ENCODE data around the gene KRT72.

Gene KRT72

GRCh38 chr12:52561880-52562449, 39.3 kb downstream of the KRT72 start:
- H3K4me1 Mint-ChIP-seq (ENCODE audit: low read depth): peaks cover 7% of the 10 kb centered on the region
- no peaks in the 10 kb centered on the region for H3K36me3 Mint-ChIP-seq (ENCODE audit: low read depth)
- H3K27me3 Mint-ChIP-seq: peaks cover 9% of the 10 kb centered on the region
- H3K9me3 Mint-ChIP-seq: no peaks in the 10 kb centered on the region
- no peak overlapping the region for H3K27ac Mint-ChIP-seq
- H3K4me3 Mint-ChIP-seq: no peak overlapping the region

- H3K27ac Mint-ChIP-seq: no peak overlapping the region
- no peaks in the 10 kb centered on the region for H3K36me3 Mint-ChIP-seq (ENCODE audit: low read depth)
- H3K4me3 Mint-ChIP-seq: no peak overlapping the region
- peaks cover 6% of the 10 kb centered on the region for H3K27me3 Mint-ChIP-seq
- H3K4me1 Mint-ChIP-seq (ENCODE audit: low read depth): peaks cover 7% of the 10 kb centered on the region
- H3K9me3 Mint-ChIP-seq: no peaks in the 10 kb centered on the region
These were observed 41.3 kb downstream of the KRT72 start for GRCh38 chr12:52559979-52560378.

GRCh38 chr12:52558781-52559445, 42.4 kb downstream of the KRT72 start:
- H3K27me3 Mint-ChIP-seq: peaks cover 6% of the 10 kb centered on the region
- H3K4me3 Mint-ChIP-seq: no peak overlapping the region
- no peaks in the 10 kb centered on the region for H3K9me3 Mint-ChIP-seq
- H3K4me1 Mint-ChIP-seq (ENCODE audit: low read depth): peaks cover 7% of the 10 kb centered on the region
- H3K27ac Mint-ChIP-seq: no peak overlapping the region
- H3K36me3 Mint-ChIP-seq (ENCODE audit: low read depth): no peaks in the 10 kb centered on the region

- no peaks in the 10 kb centered on the region for H3K36me3 Mint-ChIP-seq (ENCODE audit: low read depth)
- no peaks in the 10 kb centered on the region for H3K9me3 Mint-ChIP-seq
- H3K27me3 Mint-ChIP-seq: peaks cover 6% of the 10 kb centered on the region
- no peak overlapping the region for H3K4me3 Mint-ChIP-seq
- H3K4me1 Mint-ChIP-seq (ENCODE audit: low read depth): peaks cover 7% of the 10 kb centered on the region
- no peak overlapping the region for H3K27ac Mint-ChIP-seq
These were observed 43.8 kb downstream of the KRT72 start for GRCh38 chr12:52557476-52557875.

- H3K9me3 Mint-ChIP-seq: no peaks in the 10 kb centered on the region
- no peaks in the 10 kb centered on the region for H3K36me3 Mint-ChIP-seq (ENCODE audit: low read depth)
- peaks cover 7% of the 10 kb centered on the region for H3K4me1 Mint-ChIP-seq (ENCODE audit: low read depth)
- no peak overlapping the region for H3K4me3 Mint-ChIP-seq
- peaks cover 9% of the 10 kb centered on the region for H3K27me3 Mint-ChIP-seq
- no peak overlapping the region for H3K27ac Mint-ChIP-seq
These were observed 45.7 kb downstream of the KRT72 start for GRCh38 chr12:52555577-52555976.

- Mint-ChIP-seq H3K27me3 (peaks cover 4% of the 10 kb centered on the region), H3K9me3 (no peaks in the 10 kb centered on the region), H3K4me3 (no peak within 1 kb of the TSS), H3K4me1 (ENCODE audit: low read depth) (no peaks in the 10 kb centered on the region), H3K36me3 (ENCODE audit: low read depth) (no peaks in the 10 kb centered on the region), H3K27ac (no peak within 1 kb of the TSS)
These were observed 48.5 kb downstream of the KRT72 start, which contains the start of gene KRT71 for GRCh38 chr12:52552681-52553195. Gene KRT71 (minus strand): TSS chr12:52553145. CDS start chr12:52553077, 68 bp downstream.

- H3K36me3 Mint-ChIP-seq (ENCODE audit: low read depth): no peaks in the 10 kb centered on the region
- H3K9me3 Mint-ChIP-seq: no peaks in the 10 kb centered on the region
- H3K27ac Mint-ChIP-seq: no peak overlapping the region
- no peak overlapping the region for H3K4me3 Mint-ChIP-seq
- H3K27me3 Mint-ChIP-seq: peaks cover 4% of the 10 kb centered on the region
- no peaks in the 10 kb centered on the region for H3K4me1 Mint-ChIP-seq (ENCODE audit: low read depth)
These were observed 49.2 kb downstream of the KRT72 start for GRCh38 chr12:52552055-52552454.

- Mint-ChIP-seq H3K27ac (no peak overlapping the region), H3K36me3 (ENCODE audit: low read depth) (no peaks in the 10 kb centered on the region), H3K9me3 (no peaks in the 10 kb centered on the region), H3K4me3 (no peak overlapping the region), H3K4me1 (ENCODE audit: low read depth) (no peaks in the 10 kb centered on the region), H3K27me3 (peaks cover 4% of the 10 kb centered on the region)
These were observed 49.9 kb downstream of the KRT72 start for GRCh38 chr12:52551216-52551865.

GRCh38 chr12:52546126-52546525, 55.1 kb downstream of the KRT72 start:
- Mint-ChIP-seq H3K4me3 (no peak overlapping the region), H3K9me3 (no peaks in the 10 kb centered on the region), H3K36me3 (ENCODE audit: low read depth) (no peaks in the 10 kb centered on the region), H3K27me3 (no peaks in the 10 kb centered on the region), H3K4me1 (ENCODE audit: low read depth) (peaks cover 6% of the 10 kb centered on the region), H3K27ac (no peak overlapping the region)

- H3K4me3 Mint-ChIP-seq: no peak overlapping the region
- peaks cover 6% of the 10 kb centered on the region for H3K4me1 Mint-ChIP-seq (ENCODE audit: low read depth)
- H3K36me3 Mint-ChIP-seq (ENCODE audit: low read depth): no peaks in the 10 kb centered on the region
- H3K27me3 Mint-ChIP-seq: no peaks in the 10 kb centered on the region
- no peaks in the 10 kb centered on the region for H3K9me3 Mint-ChIP-seq
- H3K27ac Mint-ChIP-seq: no peak overlapping the region
These were observed 57.0 kb downstream of the KRT72 start for GRCh38 chr12:52543985-52544883.

GRCh38 chr12:52542785-52543318, 58.4 kb downstream of the KRT72 start:
- H3K9me3 Mint-ChIP-seq: no peaks in the 10 kb centered on the region
- no peaks in the 10 kb centered on the region for H3K27me3 Mint-ChIP-seq
- H3K4me3 Mint-ChIP-seq: no peak overlapping the region
- peaks cover 6% of the 10 kb centered on the region for H3K4me1 Mint-ChIP-seq (ENCODE audit: low read depth)
- H3K36me3 Mint-ChIP-seq (ENCODE audit: low read depth): no peaks in the 10 kb centered on the region
- H3K27ac Mint-ChIP-seq: no peak overlapping the region

- no peaks in the 10 kb centered on the region for H3K27me3 Mint-ChIP-seq
- no peaks in the 10 kb centered on the region for H3K9me3 Mint-ChIP-seq
- no peak overlapping the region for H3K4me3 Mint-ChIP-seq
- H3K36me3 Mint-ChIP-seq (ENCODE audit: low read depth): no peaks in the 10 kb centered on the region
- no peak overlapping the region for H3K27ac Mint-ChIP-seq
- peaks cover 6% of the 10 kb centered on the region for H3K4me1 Mint-ChIP-seq (ENCODE audit: low read depth)
These were observed 59.1 kb downstream of the KRT72 start for GRCh38 chr12:52542157-52542556.

GRCh38 chr12:52541709-52542108, 59.6 kb downstream of the KRT72 start:
- Mint-ChIP-seq H3K27me3 (no peaks in the 10 kb centered on the region), H3K9me3 (no peaks in the 10 kb centered on the region), H3K4me3 (no peak overlapping the region), H3K36me3 (ENCODE audit: low read depth) (no peaks in the 10 kb centered on the region), H3K4me1 (ENCODE audit: low read depth) (peaks cover 6% of the 10 kb centered on the region), H3K27ac (no peak overlapping the region)

GRCh38 chr12:52540531-52540930, 60.7 kb downstream of the KRT72 start:
- peaks cover 6% of the 10 kb centered on the region for H3K4me1 Mint-ChIP-seq (ENCODE audit: low read depth)
- H3K27me3 Mint-ChIP-seq: no peaks in the 10 kb centered on the region
- no peaks in the 10 kb centered on the region for H3K36me3 Mint-ChIP-seq (ENCODE audit: low read depth)
- no peaks in the 10 kb centered on the region for H3K9me3 Mint-ChIP-seq
- H3K27ac Mint-ChIP-seq: no peak overlapping the region
- H3K4me3 Mint-ChIP-seq: no peak overlapping the region
